Measurements from ENCODE around the gene HOXC9.

DNA sequence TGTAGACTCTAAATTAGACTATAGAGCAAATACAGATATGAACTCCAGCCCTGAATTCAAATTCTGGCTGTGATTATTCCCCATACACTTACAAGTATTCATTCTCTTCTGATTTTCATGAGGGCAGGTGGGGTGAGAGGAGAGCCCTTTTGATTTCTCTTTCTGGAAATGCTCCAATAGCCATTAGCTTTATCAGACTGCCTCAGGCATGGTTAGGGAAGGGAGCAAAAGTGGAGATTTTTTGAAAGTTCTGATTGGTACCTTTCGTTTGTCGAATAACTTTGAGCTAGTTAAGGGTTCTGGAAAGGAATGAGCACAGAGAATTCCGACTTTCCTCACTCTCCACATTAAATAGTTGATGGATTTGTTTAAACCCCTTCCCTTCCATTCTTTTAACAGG, 40.7 kb downstream of the HOXC9 start:
- TF ChIP-seq POLR2A (IDR thresholded peaks at IDR 0.05; ENCODE audit: borderline replicate concordance, extremely low read depth, insufficient read depth, insufficient read length), result no peak
- TF ChIP-seq, protein P1, sequence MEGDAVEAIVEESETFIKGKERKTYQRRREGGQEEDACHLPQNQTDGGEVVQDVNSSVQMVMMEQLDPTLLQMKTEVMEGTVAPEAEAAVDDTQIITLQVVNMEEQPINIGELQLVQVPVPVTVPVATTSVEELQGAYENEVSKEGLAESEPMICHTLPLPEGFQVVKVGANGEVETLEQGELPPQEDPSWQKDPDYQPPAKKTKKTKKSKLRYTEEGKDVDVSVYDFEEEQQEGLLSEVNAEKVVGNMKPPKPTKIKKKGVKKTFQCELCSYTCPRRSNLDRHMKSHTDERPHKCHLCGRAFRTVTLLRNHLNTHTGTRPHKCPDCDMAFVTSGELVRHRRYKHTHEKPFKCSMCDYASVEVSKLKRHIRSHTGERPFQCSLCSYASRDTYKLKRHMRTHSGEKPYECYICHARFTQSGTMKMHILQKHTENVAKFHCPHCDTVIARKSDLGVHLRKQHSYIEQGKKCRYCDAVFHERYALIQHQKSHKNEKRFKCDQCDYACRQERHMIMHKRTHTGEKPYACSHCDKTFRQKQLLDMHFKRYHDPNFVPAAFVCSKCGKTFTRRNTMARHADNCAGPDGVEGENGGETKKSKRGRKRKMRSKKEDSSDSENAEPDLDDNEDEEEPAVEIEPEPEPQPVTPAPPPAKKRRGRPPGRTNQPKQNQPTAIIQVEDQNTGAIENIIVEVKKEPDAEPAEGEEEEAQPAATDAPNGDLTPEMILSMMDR (IDR thresholded peaks at IDR 0.05 in 2 of 3, conservative IDR thresholded peaks at IDR 0.05 in 1 of 3; ENCODE audit: borderline replicate concordance in 1 of 3, insufficient read depth in 1 of 3, low read depth in 2 of 3, low read length in 2 of 3), result no peak

Measured in HCT116 (cell line).